ENCODE data around the gene WDR54. TPM values are rescaled to one million over a fixed set of nuclear protein-coding genes. Genes with fewer than 3 reads are reported as not detected.

Gene WDR54
- total and polyA plus RNA-seq, 10 of the 15 experiments (the other 5 are each of a cell fraction or from before 2014, with no cell fraction given), result 38.2 to 116 (median 89.1) TPM

DNA sequence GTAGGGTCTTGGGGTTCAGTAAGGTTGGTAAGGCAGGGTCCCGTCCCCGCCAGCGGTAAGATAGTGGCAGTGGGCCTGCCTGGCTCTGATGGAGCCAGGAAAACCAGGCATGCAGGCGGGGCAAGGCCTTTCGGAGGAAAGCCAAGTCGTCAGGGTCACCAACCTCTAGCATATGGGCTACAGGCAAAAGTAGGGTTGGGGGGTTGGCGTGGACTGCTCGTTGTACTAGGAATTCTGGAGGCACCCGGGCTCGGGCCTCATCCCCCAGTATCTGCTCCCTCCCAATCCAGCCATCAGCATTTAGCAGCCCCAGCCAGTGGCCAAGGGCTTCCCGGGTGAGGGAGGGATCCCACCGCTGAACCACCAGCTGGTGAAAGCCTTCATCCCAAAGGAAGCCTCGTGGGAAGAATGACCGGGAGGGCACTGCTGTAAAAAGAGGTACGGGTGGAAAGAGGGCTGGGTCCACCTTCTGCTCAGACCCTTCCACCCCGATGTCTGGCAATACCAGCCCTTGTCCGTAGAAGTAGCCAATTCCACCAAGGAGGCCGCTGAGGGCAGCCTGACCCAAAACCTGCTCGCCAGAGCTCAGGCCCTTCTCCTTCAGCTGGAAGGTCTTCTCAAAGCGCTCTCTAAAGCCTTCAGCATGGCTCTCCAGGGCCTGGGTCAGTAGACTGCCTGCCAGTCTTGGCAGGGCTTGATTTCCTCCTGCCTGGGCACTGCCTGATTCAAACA, 40.7 kb downstream of the WDR54 start:
- Histone ChIP-seq H3K27me3 (replicated peaks in 1 of 2; ENCODE audit: control insufficient read depth in 2 of 2, insufficient read depth in 2 of 2, low read length in 1 of 2) (no peaks in the 10 kb centered on the region), H3K79me2 (ENCODE audit: control insufficient read depth, insufficient read depth, low read length) (peaks cover 29% of the 10 kb centered on the region), H3K4me1 (ENCODE audit: control insufficient read depth, insufficient read depth, low read length) (peaks cover 7% of the 10 kb centered on the region), H3K4me2 (ENCODE audit: control insufficient read depth, insufficient read depth) (no peak overlapping the region), H3K9ac (ENCODE audit: control insufficient read depth, insufficient read depth, low read length) (no peak overlapping the region), H3K9me3 (replicated peaks; ENCODE audit: control insufficient read depth, insufficient read depth, low read length) (no peaks in the 10 kb centered on the region), H2AFZ (ENCODE audit: control insufficient read depth, low read depth, low read length) (no peak overlapping the region), H3K4me3 (no peak overlapping the region), H3K27ac (ENCODE audit: control insufficient read depth, insufficient read depth) (no peak overlapping the region), H3K36me3 (ENCODE audit: control insufficient read depth in 2 of 2, insufficient read depth in 2 of 2, low read length in 1 of 2) (peaks cover 2 to 4% of the 10 kb centered on the region in 2 experiments; a peak in 3 of 4 replicates), H4K20me1 (ENCODE audit: control insufficient read depth, insufficient read depth) (no peaks in the 10 kb centered on the region)
- in situ Hi-C loops (cut with MboI), result no loop called here
- intact Hi-C loops (cut with micrococcal nuclease; ENCODE audit: unreplicated experiment), result no loop called here
- WGBS (ENCODE audit: insufficient coverage, insufficient replicate concordance, low lambda C conversion rate, missing lambda C conversion rate), result 95% methylated on average over 20 of the region's 20 CpGs
- ATAC-seq (no peak), FAIRE-seq (no peak), DNase-seq (ENCODE audit: low read depth, low spot score) (no peak)
- BruUV-seq (replicated peaks), result no TSS peak
- TF ChIP-seq, protein P1, sequence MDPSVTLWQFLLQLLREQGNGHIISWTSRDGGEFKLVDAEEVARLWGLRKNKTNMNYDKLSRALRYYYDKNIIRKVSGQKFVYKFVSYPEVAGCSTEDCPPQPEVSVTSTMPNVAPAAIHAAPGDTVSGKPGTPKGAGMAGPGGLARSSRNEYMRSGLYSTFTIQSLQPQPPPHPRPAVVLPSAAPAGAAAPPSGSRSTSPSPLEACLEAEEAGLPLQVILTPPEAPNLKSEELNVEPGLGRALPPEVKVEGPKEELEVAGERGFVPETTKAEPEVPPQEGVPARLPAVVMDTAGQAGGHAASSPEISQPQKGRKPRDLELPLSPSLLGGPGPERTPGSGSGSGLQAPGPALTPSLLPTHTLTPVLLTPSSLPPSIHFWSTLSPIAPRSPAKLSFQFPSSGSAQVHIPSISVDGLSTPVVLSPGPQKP (IDR thresholded peaks at IDR 0.05; ENCODE audit: low read depth, low read length), result no peak
- TF ChIP-seq KDM1A (IDR thresholded peaks at IDR 0.05; ENCODE audit: borderline replicate concordance) (no peak), PML (IDR thresholded peaks at IDR 0.05; ENCODE audit: low read length) (no peak), CBFB (IDR thresholded peaks at IDR 0.05; ENCODE audit: low read depth) (no peak), CHD2 (IDR thresholded peaks at IDR 0.05; ENCODE audit: borderline replicate concordance, low read depth, low read length) (no peak)
- TF ChIP-seq, protein P2, sequence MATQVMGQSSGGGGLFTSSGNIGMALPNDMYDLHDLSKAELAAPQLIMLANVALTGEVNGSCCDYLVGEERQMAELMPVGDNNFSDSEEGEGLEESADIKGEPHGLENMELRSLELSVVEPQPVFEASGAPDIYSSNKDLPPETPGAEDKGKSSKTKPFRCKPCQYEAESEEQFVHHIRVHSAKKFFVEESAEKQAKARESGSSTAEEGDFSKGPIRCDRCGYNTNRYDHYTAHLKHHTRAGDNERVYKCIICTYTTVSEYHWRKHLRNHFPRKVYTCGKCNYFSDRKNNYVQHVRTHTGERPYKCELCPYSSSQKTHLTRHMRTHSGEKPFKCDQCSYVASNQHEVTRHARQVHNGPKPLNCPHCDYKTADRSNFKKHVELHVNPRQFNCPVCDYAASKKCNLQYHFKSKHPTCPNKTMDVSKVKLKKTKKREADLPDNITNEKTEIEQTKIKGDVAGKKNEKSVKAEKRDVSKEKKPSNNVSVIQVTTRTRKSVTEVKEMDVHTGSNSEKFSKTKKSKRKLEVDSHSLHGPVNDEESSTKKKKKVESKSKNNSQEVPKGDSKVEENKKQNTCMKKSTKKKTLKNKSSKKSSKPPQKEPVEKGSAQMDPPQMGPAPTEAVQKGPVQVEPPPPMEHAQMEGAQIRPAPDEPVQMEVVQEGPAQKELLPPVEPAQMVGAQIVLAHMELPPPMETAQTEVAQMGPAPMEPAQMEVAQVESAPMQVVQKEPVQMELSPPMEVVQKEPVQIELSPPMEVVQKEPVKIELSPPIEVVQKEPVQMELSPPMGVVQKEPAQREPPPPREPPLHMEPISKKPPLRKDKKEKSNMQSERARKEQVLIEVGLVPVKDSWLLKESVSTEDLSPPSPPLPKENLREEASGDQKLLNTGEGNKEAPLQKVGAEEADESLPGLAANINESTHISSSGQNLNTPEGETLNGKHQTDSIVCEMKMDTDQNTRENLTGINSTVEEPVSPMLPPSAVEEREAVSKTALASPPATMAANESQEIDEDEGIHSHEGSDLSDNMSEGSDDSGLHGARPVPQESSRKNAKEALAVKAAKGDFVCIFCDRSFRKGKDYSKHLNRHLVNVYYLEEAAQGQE (IDR thresholded peaks at IDR 0.05; ENCODE audit: low read depth, low read length), result no peak
- ChIA-PET RAD21 (ENCODE audit: unreplicated experiment) (no interaction called here), SMC1A (ENCODE audit: uncharacterized antibody, unreplicated experiment) (no interaction called here), POLR2A (no interaction called here), CTCF (interaction anchor here (0.6 to 1.0 kb wide), 2 partner anchors 19 to 70 kb away, joined by 3 read pairs; no protein-coding TSS in a partner anchor)

Data from GM12878 (cell line).